KMS-11 (cell line): Measurements from ENCODE around the gene SNTN.

ENCODE experiments used
- H2AFZ ChIP-seq: fragments of 200-600 bp; sonication (generic); 2 replicates; pipeline ENCODE4 v1.6.1; 2016; ENCODE audit warnings: antibody characterized with exemption, mixed run types, low read depth
- H3K27ac ChIP-seq: fragments of 200-600 bp; sonication (generic); 2 replicates; pipeline ENCODE4 v1.6.1; 2016; ENCODE audit warnings: mild to moderate bottlenecking, mixed run types
- H3K27me3 ChIP-seq: fragments of 200-600 bp; sonication (generic); 2 replicates; pipeline ENCODE4 v1.6.1; 2017; ENCODE audit warnings: mild to moderate bottlenecking, low read depth, mixed run types, moderate library complexity; ENCODE audit not compliant: insufficient read depth
- H3K36me3 ChIP-seq: fragments of 200-600 bp; sonication (generic); 2 replicates; pipeline ENCODE4 v1.6.1; 2017; ENCODE audit warnings: mild to moderate bottlenecking, mixed run types; ENCODE audit not compliant: insufficient read depth
- H3K4me1 ChIP-seq: fragments of 200-600 bp; sonication (generic); 2 replicates; pipeline ENCODE4 v1.6.1; 2016; ENCODE audit warnings: mild to moderate bottlenecking, low read depth, mixed run types; ENCODE audit not compliant: poor library complexity, severe bottlenecking
- H3K4me2 ChIP-seq: fragments of 200-600 bp; sonication (generic); 2 replicates; pipeline ENCODE4 v1.7.0; 2016; ENCODE audit warnings: mild to moderate bottlenecking, mixed run types
- H3K4me3 ChIP-seq: fragments of 200-600 bp; sonication (generic); IDR thresholded peaks from 2 replicates; pipeline ENCODE4 v1.6.1; 2017; ENCODE audit warnings: low read depth, low read length, mixed read lengths; ENCODE audit not compliant: insufficient read depth
- H3K79me2 ChIP-seq: fragments of 200-600 bp; sonication (generic); 2 replicates; pipeline ENCODE4 v1.6.1; 2016; ENCODE audit warnings: low read depth, mixed run types; ENCODE audit not compliant: insufficient read depth
- H3K9ac ChIP-seq: fragments of 200-600 bp; sonication (generic); 2 replicates; pipeline ENCODE4 v1.6.1; 2016; ENCODE audit warnings: mild to moderate bottlenecking, mixed run types
- H4K20me1 ChIP-seq: fragments of 200-600 bp; sonication (generic); 2 replicates; pipeline ENCODE4 v1.6.1; 2016; ENCODE audit warnings: mild to moderate bottlenecking, mixed run types; ENCODE audit not compliant: insufficient read depth
- TF ChIP-seq, protein P1 (sequence below): fragments of 200-600 bp; sonication (generic); conservative IDR thresholded peaks from 2 replicates; pipeline ENCODE4 v1.6.1; 2017; ENCODE audit warnings: low read depth, mild to moderate bottlenecking, antibody characterized with exemption, low read length, moderate library complexity, mixed read lengths

The SNTN gene

DNA sequence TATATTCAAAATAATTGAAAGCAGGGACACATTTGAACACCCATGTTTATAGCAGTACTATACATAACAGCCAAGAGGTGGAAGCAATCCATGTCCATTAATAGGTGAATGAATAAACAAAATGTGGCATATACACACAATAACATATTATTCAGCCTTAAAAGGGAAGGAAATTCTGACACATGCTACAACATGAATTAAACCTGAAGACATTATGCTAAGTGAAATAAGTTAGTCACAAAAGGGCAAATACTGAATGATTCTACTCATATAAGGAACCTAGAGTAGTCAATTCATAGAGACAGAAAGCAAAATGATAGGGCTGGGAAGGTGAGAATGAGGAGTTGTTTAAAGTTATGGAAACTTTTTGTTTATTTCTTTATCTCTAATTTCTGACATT is 40.9 kb downstream of the SNTN start:
- Histone ChIP-seq H3K79me2 (no peaks in the 10 kb centered on the region), H3K36me3 (no peaks in the 10 kb centered on the region), H3K9ac (no peak overlapping the region), H3K4me1 (no peaks in the 10 kb centered on the region), H3K27me3 (no peaks in the 10 kb centered on the region), H2AFZ (no peak overlapping the region), H3K27ac (no peak overlapping the region), H3K4me2 (no peak overlapping the region), H3K4me3 (no peak overlapping the region), H4K20me1 (no peaks in the 10 kb centered on the region)
- TF ChIP-seq, protein P1, sequence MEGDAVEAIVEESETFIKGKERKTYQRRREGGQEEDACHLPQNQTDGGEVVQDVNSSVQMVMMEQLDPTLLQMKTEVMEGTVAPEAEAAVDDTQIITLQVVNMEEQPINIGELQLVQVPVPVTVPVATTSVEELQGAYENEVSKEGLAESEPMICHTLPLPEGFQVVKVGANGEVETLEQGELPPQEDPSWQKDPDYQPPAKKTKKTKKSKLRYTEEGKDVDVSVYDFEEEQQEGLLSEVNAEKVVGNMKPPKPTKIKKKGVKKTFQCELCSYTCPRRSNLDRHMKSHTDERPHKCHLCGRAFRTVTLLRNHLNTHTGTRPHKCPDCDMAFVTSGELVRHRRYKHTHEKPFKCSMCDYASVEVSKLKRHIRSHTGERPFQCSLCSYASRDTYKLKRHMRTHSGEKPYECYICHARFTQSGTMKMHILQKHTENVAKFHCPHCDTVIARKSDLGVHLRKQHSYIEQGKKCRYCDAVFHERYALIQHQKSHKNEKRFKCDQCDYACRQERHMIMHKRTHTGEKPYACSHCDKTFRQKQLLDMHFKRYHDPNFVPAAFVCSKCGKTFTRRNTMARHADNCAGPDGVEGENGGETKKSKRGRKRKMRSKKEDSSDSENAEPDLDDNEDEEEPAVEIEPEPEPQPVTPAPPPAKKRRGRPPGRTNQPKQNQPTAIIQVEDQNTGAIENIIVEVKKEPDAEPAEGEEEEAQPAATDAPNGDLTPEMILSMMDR = no peak

DNA sequence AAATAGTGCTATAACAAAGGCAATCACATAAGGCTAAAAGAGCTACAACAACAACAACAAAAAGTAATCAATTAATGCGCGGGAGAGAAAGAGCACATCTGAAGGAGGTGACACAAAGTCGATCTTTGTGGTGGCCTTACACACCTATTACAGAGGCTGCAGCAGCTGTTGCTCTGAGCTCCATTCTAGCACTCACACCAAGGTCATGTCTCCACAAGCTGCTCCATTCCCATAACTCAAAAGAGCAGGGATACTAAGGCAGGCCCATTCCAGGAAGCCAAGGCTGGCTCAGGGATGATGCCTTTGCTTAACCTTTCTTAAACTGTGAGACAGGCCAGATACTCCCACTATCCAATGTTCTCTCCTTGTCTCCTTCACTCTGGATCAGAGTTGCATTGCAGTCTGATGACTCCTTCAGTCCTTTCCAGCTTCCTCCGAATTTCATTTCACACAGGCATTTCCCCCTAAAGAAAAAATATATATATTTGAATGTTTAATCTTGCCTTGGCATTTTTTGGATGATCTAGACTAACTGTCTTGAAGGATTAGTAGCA is 52.7 kb downstream of the SNTN start:
- Histone ChIP-seq H4K20me1 (no peaks in the 10 kb centered on the region), H3K9ac (no peak overlapping the region), H3K36me3 (no peaks in the 10 kb centered on the region), H3K4me1 (no peaks in the 10 kb centered on the region), H3K4me2 (no peak overlapping the region), H3K27me3 (no peaks in the 10 kb centered on the region), H3K4me3 (no peak overlapping the region), H2AFZ (no peak overlapping the region), H3K79me2 (no peaks in the 10 kb centered on the region), H3K27ac (no peak overlapping the region)
- TF ChIP-seq, protein P1 = no peak

DNA sequence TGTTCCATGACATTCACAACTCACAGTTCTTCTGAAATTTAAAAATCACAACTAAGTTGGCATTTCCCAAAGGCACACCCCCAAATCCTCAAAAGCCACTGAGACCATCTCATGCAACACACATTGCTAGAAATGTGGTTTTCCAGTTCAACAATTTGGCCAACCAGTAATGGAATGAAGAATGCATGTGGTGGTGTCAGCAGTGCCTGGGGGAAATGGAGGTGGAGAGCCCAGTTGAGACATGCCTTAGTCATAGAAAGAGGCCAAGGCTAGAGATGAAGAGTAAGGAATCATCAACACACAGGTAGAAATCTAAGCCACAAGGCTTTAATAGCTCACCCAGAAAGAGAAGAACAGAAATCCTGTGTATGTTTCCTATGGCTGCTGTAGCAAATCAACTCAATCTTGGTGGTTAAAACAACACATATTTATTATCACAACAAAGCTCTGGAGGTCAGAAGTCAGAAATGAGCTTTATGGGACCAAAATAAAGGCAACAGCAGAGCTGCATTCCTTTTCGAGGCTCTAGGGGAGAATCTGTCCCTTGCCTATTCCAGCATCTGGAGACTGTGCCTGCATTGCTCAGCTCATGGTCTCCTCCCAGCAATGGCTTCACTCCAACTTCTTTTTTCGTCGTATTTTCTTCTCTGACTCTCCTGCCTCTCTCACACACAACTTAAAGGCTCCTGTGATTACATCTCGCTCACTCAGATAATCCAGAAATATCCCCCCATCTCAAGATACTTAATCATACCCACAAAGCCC is 54.0 kb downstream of the SNTN start:
- H3K4me2 ChIP-seq = no peak overlapping the region
- no peak overlapping the region for H2AFZ ChIP-seq
- no peak overlapping the region for H3K27ac ChIP-seq
- H4K20me1 ChIP-seq = no peaks in the 10 kb centered on the region
- H3K79me2 ChIP-seq = no peaks in the 10 kb centered on the region
- H3K36me3 ChIP-seq = no peaks in the 10 kb centered on the region
- H3K9ac ChIP-seq = no peak overlapping the region
- TF ChIP-seq, protein P1 = no peak
- no peak overlapping the region for H3K4me3 ChIP-seq
- no peaks in the 10 kb centered on the region for H3K27me3 ChIP-seq
- H3K4me1 ChIP-seq = no peaks in the 10 kb centered on the region

DNA sequence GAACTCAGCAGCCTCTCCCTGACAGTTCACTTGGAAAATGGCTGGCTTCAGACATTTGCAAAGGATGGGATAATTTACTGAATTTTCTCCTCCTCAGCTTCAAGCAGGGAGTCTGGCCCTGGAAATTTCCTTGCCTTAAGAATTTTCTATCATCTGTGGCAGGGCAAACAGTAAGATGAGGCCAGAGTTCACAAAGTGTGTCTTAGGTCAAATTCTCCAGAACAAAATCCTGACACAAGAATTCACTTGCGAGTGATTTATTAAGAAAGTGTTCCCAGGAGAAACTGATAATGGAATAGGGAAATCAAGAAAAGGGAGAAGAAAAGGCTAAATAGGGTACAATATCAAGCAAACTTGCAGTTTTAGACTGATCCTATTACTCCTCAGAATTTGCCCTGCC is 55.3 kb downstream of the SNTN start:
- Histone ChIP-seq H2AFZ (no peak overlapping the region), H3K4me3 (no peak overlapping the region)

More for the DNA sequence above, 55.3 kb downstream of the SNTN start:
- no peaks in the 10 kb centered on the region for H4K20me1 ChIP-seq
- no peak overlapping the region for H3K9ac ChIP-seq
- H3K27ac ChIP-seq = no peak overlapping the region
- H3K4me2 ChIP-seq = no peak overlapping the region
- no peaks in the 10 kb centered on the region for H3K27me3 ChIP-seq
- H3K4me1 ChIP-seq = no peaks in the 10 kb centered on the region
- H3K36me3 ChIP-seq = no peaks in the 10 kb centered on the region
- H3K79me2 ChIP-seq = no peaks in the 10 kb centered on the region
- TF ChIP-seq, protein P1 = no peak
